HG02885 (cell line): ENCODE measurements around the gene CCNB1.
"Not testable (repeated sequence)": the region's sequence is repeated elsewhere in the genome, so short reads cannot be mapped to it uniquely, and the experiment has no call there.

Experiments
- ATAC-seq: cut with Tn5 transposase; IDR thresholded peaks from one replicate; pipeline ENCODE4 v1.9.1; 2021; ENCODE audit warnings: mild to moderate bottlenecking; ENCODE audit not compliant: unreplicated experiment, poor library complexity

The CCNB1 gene

DNA sequence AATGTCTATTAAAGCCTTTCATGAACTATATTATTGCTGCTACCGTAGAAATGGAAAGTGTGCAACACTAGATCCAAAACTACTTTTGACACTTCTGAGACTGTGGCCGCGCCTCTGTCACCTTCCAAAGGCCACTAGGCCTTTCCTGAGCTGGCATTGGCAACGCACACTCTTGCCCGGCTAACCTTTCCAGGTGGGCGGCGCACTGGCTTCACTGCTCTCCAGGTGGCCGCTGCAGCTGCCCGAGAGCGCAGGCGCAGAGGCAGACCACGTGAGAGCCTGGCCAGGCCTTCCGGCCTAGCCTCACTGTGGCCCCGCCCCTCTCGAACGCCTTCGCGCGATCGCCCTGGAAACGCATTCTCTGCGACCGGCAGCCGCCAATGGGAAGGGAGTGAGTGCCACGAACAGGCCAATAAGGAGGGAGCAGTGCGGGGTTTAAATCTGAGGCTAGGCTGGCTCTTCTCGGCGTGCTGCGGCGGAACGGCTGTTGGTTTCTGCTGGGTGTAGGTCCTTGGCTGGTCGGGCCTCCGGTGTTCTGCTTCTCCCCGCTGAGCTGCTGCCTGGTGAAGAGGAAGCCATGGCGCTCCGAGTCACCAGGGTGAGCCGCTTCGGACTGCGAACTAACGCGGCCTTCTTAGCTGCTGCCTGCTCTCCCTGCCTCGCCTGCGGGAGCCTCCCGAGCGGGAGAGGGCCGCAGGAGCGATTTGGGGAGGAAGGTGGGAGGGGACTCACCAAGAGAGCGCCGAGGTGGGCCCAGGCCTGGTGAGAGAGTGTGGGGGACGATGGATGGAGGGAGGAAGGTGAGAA is at the start of gene CCNB1:
Gene CCNB1 (plus strand): TSS at position 465 of the 807 bp plus-strand sequence. CDS start 113 bp downstream, at position 578.
- ATAC-seq = peak; percentile 99

GRCh38 chr5:69129413-69129812 is 37.5 kb upstream of the CCNB1 start:
- no peak for ATAC-seq

DNA sequence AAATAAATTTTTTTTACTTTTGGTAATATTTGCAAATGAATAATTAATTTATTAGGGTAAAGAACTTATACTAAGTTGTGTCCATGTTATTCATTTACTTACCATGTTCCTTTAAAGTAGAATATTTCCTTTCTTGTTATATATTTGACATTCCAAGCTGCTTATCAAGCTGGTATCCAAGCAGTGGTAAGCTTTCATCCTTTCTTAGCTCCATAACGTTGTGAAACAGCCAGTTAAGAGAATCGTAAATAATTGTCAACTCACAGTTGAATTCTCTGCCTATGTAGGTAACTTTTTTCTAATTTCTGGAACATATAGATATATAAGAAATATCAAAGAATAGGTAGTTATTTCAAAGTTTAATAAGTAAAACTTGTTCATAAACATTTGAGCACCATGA is 36.7 kb upstream of the CCNB1 start:
- ATAC-seq = no peak

DNA sequence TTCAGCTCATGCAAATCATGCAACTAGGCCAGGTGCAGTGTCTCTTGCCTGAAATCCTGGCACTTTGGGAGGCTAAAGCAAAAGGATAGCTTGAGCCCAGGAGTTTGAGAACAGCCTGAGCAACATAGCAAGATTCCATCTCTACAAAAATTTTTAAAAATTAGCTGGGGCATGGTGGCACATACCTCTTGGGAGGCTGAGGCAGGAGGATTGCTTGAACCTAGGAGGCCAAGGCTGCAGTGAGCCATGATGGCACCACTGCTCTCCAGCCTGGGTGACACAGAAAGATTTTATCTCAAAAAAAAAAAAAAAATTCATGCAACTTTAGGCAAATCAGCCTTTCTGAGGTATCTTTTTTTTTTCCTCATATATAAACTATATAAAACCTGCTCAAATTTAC is 35.6 kb upstream of the CCNB1 start:
- no peak for ATAC-seq

DNA sequence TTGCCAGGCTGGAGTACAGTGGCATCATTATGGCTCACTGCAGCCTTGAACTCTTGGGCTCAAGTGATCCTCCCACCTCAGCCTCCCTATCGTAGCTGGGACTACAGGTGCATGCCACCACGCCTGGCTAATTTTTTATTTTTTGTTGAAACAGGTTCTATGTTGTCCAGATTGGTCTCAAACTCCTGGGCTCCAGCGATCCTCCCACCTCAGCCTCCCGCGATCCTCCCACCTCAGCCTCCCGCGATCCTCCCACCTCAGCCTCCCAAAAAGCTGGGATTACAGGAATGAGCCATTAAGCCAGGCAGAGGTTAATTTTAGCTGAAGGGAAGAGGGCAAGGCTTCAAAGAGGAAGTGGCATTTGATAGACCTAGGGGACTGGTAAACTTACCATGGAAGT is 32.8 kb upstream of the CCNB1 start:
- no peak for ATAC-seq

- ATAC-seq = peak; percentile 96
Measured at GRCh38 chr5:69136293-69136692, 30.7 kb upstream of the CCNB1 start.

- not testable (repeated sequence) for ATAC-seq
Measured at GRCh38 chr5:69137208-69137607, 29.7 kb upstream of the CCNB1 start.

- no peak for ATAC-seq
Measured at GRCh38 chr5:69137807-69138206, 29.1 kb upstream of the CCNB1 start.

DNA sequence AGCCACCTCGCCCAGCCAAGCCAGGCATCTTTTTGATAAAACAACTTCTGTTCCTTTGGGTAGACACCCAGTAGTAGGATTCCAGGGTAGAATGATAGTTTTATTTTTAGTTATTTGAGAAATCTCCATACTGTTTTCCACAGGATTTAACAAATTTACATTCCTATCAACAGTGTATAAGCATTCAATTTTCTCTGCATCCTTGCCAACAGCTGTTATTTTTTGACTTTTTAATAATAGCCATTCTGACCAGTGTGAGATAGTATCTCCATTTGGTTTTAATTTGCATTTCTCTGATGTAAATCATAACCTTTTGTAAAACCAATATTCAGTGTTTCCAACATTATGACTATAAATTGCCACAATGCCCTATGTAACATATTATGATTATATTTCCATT is 28.2 kb upstream of the CCNB1 start:
- no peak for ATAC-seq

DNA sequence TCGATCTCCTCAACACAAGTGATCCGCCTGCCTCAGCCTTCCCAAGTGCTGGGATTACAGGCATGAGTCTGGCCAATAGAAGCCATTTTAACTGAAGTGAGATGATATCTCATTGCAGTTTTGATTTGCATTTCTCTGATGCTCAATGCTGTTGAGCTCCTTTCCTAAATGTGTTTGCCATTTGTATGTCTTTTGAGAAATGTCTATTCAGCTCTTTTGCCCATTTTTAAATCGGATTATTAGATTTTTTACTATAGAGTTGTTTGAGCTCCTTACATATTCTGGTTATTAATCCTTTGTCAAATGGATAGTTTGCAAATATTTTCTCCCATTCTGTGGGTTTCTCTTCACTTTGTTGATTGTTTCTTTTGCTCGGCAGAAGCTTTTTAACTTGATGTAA is 26.7 kb upstream of the CCNB1 start:
- ATAC-seq = not testable (repeated sequence)

DNA sequence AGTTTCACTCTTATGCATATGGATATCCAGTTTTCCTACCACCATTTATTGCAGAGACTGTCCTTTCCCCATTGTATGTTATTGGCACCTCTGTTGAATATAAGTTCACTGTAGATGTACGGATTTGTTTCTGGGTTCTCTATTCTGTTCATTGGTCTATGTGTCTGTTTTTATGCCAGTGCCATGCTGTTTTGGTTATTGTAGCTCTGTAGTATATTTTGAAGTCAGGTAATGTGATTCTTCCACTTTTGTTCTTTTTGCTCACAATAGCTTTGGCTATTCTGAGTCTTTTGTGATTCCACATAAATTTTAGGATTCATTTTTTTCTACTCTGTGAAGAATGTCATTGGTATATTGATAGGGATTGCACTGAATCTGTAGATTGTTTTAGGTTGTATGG is 26.1 kb upstream of the CCNB1 start:
- no peak for ATAC-seq

- ATAC-seq = not testable (repeated sequence)
Measured at GRCh38 chr5:69148576-69148975, 18.4 kb upstream of the CCNB1 start.

GRCh38 chr5:69148981-69149675 is 17.8 kb upstream of the CCNB1 start:
- ATAC-seq = no peak

- no peak for ATAC-seq
Measured at GRCh38 chr5:69149676-69150010, 17.3 kb upstream of the CCNB1 start.

- no peak for ATAC-seq
Measured at GRCh38 chr5:69152731-69153130, 14.2 kb upstream of the CCNB1 start.

- no peak for ATAC-seq
Measured at GRCh38 chr5:69156456-69156855, 10.5 kb upstream of the CCNB1 start.

GRCh38 chr5:69158039-69158438 is 8.9 kb upstream of the CCNB1 start:
- no peak for ATAC-seq

DNA sequence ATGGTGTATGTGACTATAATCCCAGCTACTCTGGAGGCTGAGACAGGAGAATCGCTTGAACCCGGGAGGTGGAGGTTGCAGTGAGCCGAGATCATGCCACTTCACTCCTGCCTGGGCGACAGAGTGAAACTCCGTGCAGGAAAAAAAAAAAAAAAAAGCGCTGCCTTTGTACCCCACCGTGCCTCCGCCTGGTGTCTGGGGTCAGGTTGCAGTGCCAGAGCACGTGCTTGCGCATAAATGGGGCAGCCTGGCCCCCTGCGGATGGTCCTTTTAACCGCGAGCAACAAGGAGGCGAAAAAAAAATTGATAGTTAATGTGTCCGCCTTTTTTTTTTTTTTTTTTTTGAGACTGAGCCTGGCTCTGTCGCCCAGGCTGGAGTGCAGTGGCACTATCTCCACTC is 6.3 kb upstream of the CCNB1 start:
- no peak for ATAC-seq

GRCh38 chr5:69167493-69167855 is 524 bp downstream of the CCNB1 start:
- ATAC-seq = no peak

DNA sequence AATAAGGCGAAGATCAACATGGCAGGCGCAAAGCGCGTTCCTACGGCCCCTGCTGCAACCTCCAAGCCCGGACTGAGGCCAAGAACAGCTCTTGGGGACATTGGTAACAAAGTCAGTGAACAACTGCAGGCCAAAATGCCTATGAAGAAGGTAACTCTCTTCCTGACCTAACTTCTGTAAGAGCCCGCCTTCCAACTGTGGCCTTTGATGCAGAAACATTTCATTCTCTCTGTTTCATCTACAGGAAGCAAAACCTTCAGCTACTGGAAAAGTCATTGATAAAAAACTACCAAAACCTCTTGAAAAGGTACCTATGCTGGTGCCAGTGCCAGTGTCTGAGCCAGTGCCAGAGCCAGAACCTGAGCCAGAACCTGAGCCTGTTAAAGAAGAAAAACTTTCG is 979 bp downstream of the CCNB1 start:
- no peak for ATAC-seq

- no peak for ATAC-seq
Measured at GRCh38 chr5:69170495-69170894, 3.5 kb downstream of the CCNB1 start.

DNA sequence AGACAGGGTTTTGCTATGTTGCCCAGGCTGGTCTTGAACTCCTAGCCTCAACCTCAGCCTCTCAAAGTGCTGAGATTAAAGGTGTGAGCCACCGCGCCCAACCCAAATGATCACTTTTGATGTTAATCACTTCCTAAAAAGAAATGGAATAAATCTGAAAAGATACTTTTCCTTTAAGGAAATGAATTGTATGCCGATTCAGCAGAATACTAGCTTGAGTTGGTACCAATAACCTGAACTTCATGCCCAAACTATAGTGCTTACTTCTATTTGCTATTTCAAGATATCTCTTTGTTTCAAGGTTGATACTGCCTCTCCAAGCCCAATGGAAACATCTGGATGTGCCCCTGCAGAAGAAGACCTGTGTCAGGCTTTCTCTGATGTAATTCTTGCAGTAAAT is 4.0 kb downstream of the CCNB1 start:
- ATAC-seq = no peak
